GM21367 (cell line): Measurements from ENCODE around the gene ABCG2.
"Not testable (repeated sequence)": the region's sequence is repeated elsewhere in the genome, so short reads cannot be mapped to it uniquely, and the experiment has no call there.

Experiments used
- ATAC-seq: cut with Tn5 transposase; IDR thresholded peaks from one replicate; pipeline ENCODE4 v1.9.1; 2021; ENCODE audit not compliant: unreplicated experiment

ABCG2 gene

GRCh38 chr4:88169298-88169697, 10.9 kb upstream of the ABCG2 start:
- no peak for ATAC-seq

GRCh38 chr4:88166608-88167007, 8.2 kb upstream of the ABCG2 start:
- no peak for ATAC-seq

- no peak for ATAC-seq
Observed at GRCh38 chr4:88163336-88163735, 4.9 kb upstream of the ABCG2 start.

GRCh38 chr4:88162626-88163025, 4.2 kb upstream of the ABCG2 start:
- no peak for ATAC-seq

GRCh38 chr4:88159229-88159725, 838 bp upstream of the ABCG2 start:
- ATAC-seq: peak; percentile 19

GRCh38 chr4:88158038-88158488, 376 bp downstream of the ABCG2 start:
- peak; percentile 45 for ATAC-seq

GRCh38 chr4:88152331-88152730, 6.1 kb downstream of the ABCG2 start:
- not testable (repeated sequence) for ATAC-seq

GRCh38 chr4:88148560-88148959, 9.9 kb downstream of the ABCG2 start:
- no peak for ATAC-seq

GRCh38 chr4:88147799-88148217, 10.6 kb downstream of the ABCG2 start:
- no peak for ATAC-seq

- no peak for ATAC-seq
Observed at GRCh38 chr4:88146891-88147290, 11.5 kb downstream of the ABCG2 start.

GRCh38 chr4:88144866-88145300, 13.6 kb downstream of the ABCG2 start:
- ATAC-seq: no peak

- ATAC-seq: no peak
Observed at GRCh38 chr4:88144048-88144447, 14.4 kb downstream of the ABCG2 start.

- no peak for ATAC-seq
Observed at GRCh38 chr4:88143504-88143903, 14.9 kb downstream of the ABCG2 start.

- no peak for ATAC-seq
Observed at GRCh38 chr4:88138561-88138960, 19.9 kb downstream of the ABCG2 start.

- ATAC-seq: no peak
Observed at GRCh38 chr4:88137112-88137511, 21.3 kb downstream of the ABCG2 start.

GRCh38 chr4:88136249-88136648, 22.2 kb downstream of the ABCG2 start:
- ATAC-seq: no peak

GRCh38 chr4:88135356-88135663, 23.1 kb downstream of the ABCG2 start:
- no peak for ATAC-seq

- ATAC-seq: no peak
Observed at GRCh38 chr4:88134536-88135355, 23.7 kb downstream of the ABCG2 start.

- ATAC-seq: no peak
Observed at GRCh38 chr4:88134111-88134510, 24.3 kb downstream of the ABCG2 start.

GRCh38 chr4:88130544-88131305, 27.7 kb downstream of the ABCG2 start:
- ATAC-seq: no peak

- ATAC-seq: no peak
Observed at GRCh38 chr4:88130003-88130402, 28.4 kb downstream of the ABCG2 start.

GRCh38 chr4:88122260-88122659, 36.2 kb downstream of the ABCG2 start:
- ATAC-seq: not testable (repeated sequence)
